SH-SY5Y (cell line): ENCODE measurements around the gene ROPN1.

Source experiments
- GATA2 ChIP-seq: IDR thresholded peaks from 2 replicates; pipeline ENCODE4 v1.6.1; 2011; ENCODE audit warnings: mild to moderate bottlenecking, low read depth, low read length
- GATA3 ChIP-seq: IDR thresholded peaks from 2 replicates; pipeline ENCODE4 v1.6.1; 2011; ENCODE audit warnings: low read depth, mild to moderate bottlenecking, low read length, moderate library complexity

GRCh38 chr3:123980539-123980938, 11.4 kb downstream of the ROPN1 start:
- TF ChIP-seq GATA3 (no peak), GATA2 (no peak)
